ENCODE results near the gene RPGRIP1L. TPM values are rescaled to one million over a fixed set of nuclear protein-coding genes. Genes with fewer than 3 reads are reported as not detected.

RPGRIP1L gene
- total and polyA plus RNA-seq, 8 donors, result 1.1 to 6.8 (median 1.4) TPM; not detected in 1

GRCh38 chr16:53608094-53608493 is 95.6 kb downstream of the RPGRIP1L start:
- TF ChIP-seq EP300 (IDR thresholded peaks at IDR 0.05), result no peak
- DNase-seq, result no peak
- intact Hi-C loops (cut with DNase I; ENCODE audit: low total_unique reads), result no loop called here
- no peak overlapping the region for H3K4me3 ChIP-seq
- H3K27me3 ChIP-seq, result no peaks in the 10 kb centered on the region
- WGBS, 5 donors, result 93 to 100% (median 95%) methylated on average over 2 of the region's 2 CpGs
- H3K4me1 ChIP-seq, result no peaks in the 10 kb centered on the region
- no peak overlapping the region for H3K27ac ChIP-seq
- peaks cover 0 to 14% (median 2%) of the 10 kb centered on the region in 4 donors for H3K36me3 ChIP-seq
- H3K9me3 ChIP-seq, result no peaks in the 10 kb centered on the region

GRCh38 chr16:53605831-53606400 is 97.7 kb downstream of the RPGRIP1L start:
- Histone ChIP-seq H3K9me3 (no peaks in the 10 kb centered on the region), H3K36me3 (peaks cover 0 to 27% (median 2%) of the 10 kb centered on the region in 4 donors), H3K27me3 (no peaks in the 10 kb centered on the region), H3K4me3 (no peak overlapping the region), H3K4me1 (no peaks in the 10 kb centered on the region), H3K27ac (no peak overlapping the region)
- peak in 1 of 2 donors; percentile 32 for DNase-seq
- WGBS, 5 donors, result 91 to 94% (median 94%) methylated on average over 2 of the region's 2 CpGs
- TF ChIP-seq CTCF (IDR thresholded peaks at IDR 0.05) (no peak), EP300 (IDR thresholded peaks at IDR 0.05) (no peak), POLR2AphosphoS5 (IDR thresholded peaks at IDR 0.05) (no peak), POLR2A (IDR thresholded peaks at IDR 0.05) (no peak)
- intact Hi-C loops (cut with DNase I; ENCODE audit: low total_unique reads), result no loop called here

GRCh38 chr16:53605356-53605755 is 98.3 kb downstream of the RPGRIP1L start:
- Histone ChIP-seq H3K27me3 (no peaks in the 10 kb centered on the region), H3K9me3 (no peaks in the 10 kb centered on the region), H3K36me3 (peaks cover 0 to 30% (median 2%) of the 10 kb centered on the region in 4 donors), H3K27ac (no peak overlapping the region), H3K4me3 (no peak overlapping the region), H3K4me1 (no peaks in the 10 kb centered on the region)
- intact Hi-C loops (cut with DNase I; ENCODE audit: low total_unique reads), result no loop called here
- DNase-seq, result no peak
- TF ChIP-seq POLR2A (IDR thresholded peaks at IDR 0.05) (no peak), CTCF (IDR thresholded peaks at IDR 0.05) (no peak), POLR2AphosphoS5 (IDR thresholded peaks at IDR 0.05) (no peak)
- WGBS, 5 donors, result 86 to 96% (median 95%) methylated on average over 10 of the region's 10 CpGs

- no peak for TF ChIP-seq POLR2A (IDR thresholded peaks at IDR 0.05)
- TF ChIP-seq POLR2AphosphoS5 (IDR thresholded peaks at IDR 0.05), result no peak
- no peak for TF ChIP-seq CTCF (IDR thresholded peaks at IDR 0.05)
- TF ChIP-seq EP300 (IDR thresholded peaks at IDR 0.05), result no peak
- Histone ChIP-seq H3K4me1 (no peaks in the 10 kb centered on the region), H3K4me3 (no peak overlapping the region), H3K27ac (no peak overlapping the region), H3K27me3 (no peaks in the 10 kb centered on the region), H3K9me3 (no peaks in the 10 kb centered on the region), H3K36me3 (peaks cover 0 to 35% (median 2%) of the 10 kb centered on the region in 4 donors)
- WGBS, 5 donors, result 84 to 99% (median 93%) methylated on average over 4 of the region's 4 CpGs
- no peak for DNase-seq
- intact Hi-C loops (cut with DNase I; ENCODE audit: low total_unique reads), result no loop called here
Observed at GRCh38 chr16:53601961-53602360, 101.7 kb downstream of the RPGRIP1L start.

- H3K27ac ChIP-seq, result no peak overlapping the region
- WGBS, 5 donors, result 84 to 96% (median 92%) methylated on average over 1 of the region's 1 CpG
- H3K9me3 ChIP-seq, result peaks cover 0 to 4% (median 1%) of the 10 kb centered on the region in 4 donors
- no peak overlapping the region for H3K4me3 ChIP-seq
- peaks cover 0 to 35% (median 2%) of the 10 kb centered on the region in 4 donors for H3K36me3 ChIP-seq
- intact Hi-C loops (cut with DNase I; ENCODE audit: low total_unique reads), result no loop called here
- no peaks in the 10 kb centered on the region for H3K27me3 ChIP-seq
- H3K4me1 ChIP-seq, result no peaks in the 10 kb centered on the region
- no peak for DNase-seq
- TF ChIP-seq POLR2AphosphoS5 (IDR thresholded peaks at IDR 0.05) (no peak), EP300 (IDR thresholded peaks at IDR 0.05) (no peak), CTCF (IDR thresholded peaks at IDR 0.05) (no peak), POLR2A (IDR thresholded peaks at IDR 0.05) (no peak)
Observed at GRCh38 chr16:53600616-53601015, 103.0 kb downstream of the RPGRIP1L start.
